Measurements from ENCODE around the gene AMOTL1.

Gene AMOTL1

DNA sequence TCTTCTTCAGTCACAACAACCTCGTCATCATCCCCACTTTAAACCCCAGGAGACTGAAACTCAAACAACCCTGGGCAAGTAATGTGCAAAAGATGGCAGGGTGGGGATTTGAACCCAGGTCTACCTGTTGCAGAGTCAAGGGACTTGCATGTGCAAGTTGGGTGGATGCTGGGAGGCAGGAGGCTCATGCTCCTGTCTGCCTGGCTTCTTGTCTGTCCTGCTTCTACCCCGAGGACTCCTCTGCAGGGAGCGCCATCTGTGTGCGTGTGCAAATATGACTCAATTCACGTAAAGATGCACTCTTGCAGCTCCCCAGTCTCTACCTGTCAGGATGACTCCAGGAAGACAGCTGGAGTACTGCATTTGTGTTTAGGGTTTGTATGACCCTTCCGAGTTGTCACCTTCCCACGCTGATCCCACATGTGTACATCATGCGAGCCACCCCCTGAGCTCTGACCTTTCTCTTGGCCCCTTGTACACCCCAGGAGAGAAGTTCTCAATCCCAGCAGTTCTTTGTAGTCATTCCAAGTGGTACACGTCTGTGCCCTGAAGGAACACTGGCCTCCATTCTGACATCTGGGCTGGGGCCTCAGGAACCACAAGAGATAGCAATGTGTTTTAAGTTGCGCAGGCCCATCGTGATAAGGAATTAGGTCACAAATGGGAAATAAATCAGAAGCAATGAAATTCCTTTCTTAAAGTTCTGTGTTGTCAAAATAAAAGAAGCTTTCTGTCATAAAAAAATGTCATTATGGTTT lies 109.5 kb downstream of the AMOTL1 start:
- TF ChIP-seq EP300 (IDR thresholded peaks at IDR 0.05; ENCODE audit: borderline replicate concordance) (no peak), TAF1 (IDR thresholded peaks at IDR 0.05; ENCODE audit: low read depth) (no peak), YY1 (IDR thresholded peaks at IDR 0.05; ENCODE audit: low read depth) (no peak), TCF12 (IDR thresholded peaks at IDR 0.05; ENCODE audit: low read depth) (no peak), ZBTB7A (IDR thresholded peaks at IDR 0.05; ENCODE audit: low read depth) (no peak), CREB1 (IDR thresholded peaks at IDR 0.05; ENCODE audit: low read depth) (no peak), RAD21 (IDR thresholded peaks at IDR 0.05; ENCODE audit: low read depth) (no peak), TEAD4 (IDR thresholded peaks at IDR 0.05) (no peak)
- TF ChIP-seq, protein P1, sequence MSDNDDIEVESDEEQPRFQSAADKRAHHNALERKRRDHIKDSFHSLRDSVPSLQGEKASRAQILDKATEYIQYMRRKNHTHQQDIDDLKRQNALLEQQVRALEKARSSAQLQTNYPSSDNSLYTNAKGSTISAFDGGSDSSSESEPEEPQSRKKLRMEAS (IDR thresholded peaks at IDR 0.05) = no peak
- TF ChIP-seq, protein P2, sequence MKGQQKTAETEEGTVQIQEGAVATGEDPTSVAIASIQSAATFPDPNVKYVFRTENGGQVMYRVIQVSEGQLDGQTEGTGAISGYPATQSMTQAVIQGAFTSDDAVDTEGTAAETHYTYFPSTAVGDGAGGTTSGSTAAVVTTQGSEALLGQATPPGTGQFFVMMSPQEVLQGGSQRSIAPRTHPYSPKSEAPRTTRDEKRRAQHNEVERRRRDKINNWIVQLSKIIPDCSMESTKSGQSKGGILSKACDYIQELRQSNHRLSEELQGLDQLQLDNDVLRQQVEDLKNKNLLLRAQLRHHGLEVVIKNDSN (IDR thresholded peaks at IDR 0.05) = no peak

DNA sequence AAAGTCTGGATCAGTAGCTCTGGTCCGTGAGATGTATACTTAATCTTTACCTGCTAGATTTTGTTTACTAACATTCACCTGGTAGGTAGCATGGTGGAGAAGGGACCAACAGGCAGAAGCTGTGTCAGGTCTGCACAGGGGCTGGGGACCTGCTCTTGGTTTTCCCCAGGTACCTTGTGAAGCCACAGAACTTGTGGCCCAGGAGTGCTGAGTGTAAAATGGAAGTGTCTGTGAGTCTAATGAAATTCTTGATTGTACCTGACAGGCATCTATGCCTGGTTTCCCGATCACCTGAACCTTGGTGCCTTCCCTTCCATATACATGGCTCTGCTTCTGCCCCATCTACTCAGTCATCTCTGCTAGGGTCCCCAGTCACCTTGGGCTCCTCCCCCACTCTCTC lies 110.8 kb downstream of the AMOTL1 start:
- no peak for TF ChIP-seq ZBTB7A (IDR thresholded peaks at IDR 0.05; ENCODE audit: low read depth)
- no peak for TF ChIP-seq RAD21 (IDR thresholded peaks at IDR 0.05; ENCODE audit: low read depth)
- TF ChIP-seq TAF1 (IDR thresholded peaks at IDR 0.05; ENCODE audit: low read depth) = no peak
- TF ChIP-seq FOXM1 (IDR thresholded peaks at IDR 0.05; ENCODE audit: borderline replicate concordance, low read depth) = no peak
- TF ChIP-seq, protein P2 (IDR thresholded peaks at IDR 0.05) = no peak
- TF ChIP-seq EP300 (IDR thresholded peaks at IDR 0.05; ENCODE audit: borderline replicate concordance) = no peak
- no peak for TF ChIP-seq CREB1 (IDR thresholded peaks at IDR 0.05; ENCODE audit: low read depth)
- TF ChIP-seq TEAD4 (IDR thresholded peaks at IDR 0.05) = no peak
- TF ChIP-seq YY1 (IDR thresholded peaks at IDR 0.05; ENCODE audit: low read depth) = no peak
- TF ChIP-seq, protein P1 (IDR thresholded peaks at IDR 0.05) = no peak
- TF ChIP-seq CEBPB (IDR thresholded peaks at IDR 0.05) = no peak
- no peak for TF ChIP-seq NFIC (IDR thresholded peaks at IDR 0.05)
- no peak for TF ChIP-seq TCF12 (IDR thresholded peaks at IDR 0.05; ENCODE audit: low read depth)
- TF ChIP-seq EGR1 (IDR thresholded peaks at IDR 0.05) = no peak
- TF ChIP-seq, protein P3, sequence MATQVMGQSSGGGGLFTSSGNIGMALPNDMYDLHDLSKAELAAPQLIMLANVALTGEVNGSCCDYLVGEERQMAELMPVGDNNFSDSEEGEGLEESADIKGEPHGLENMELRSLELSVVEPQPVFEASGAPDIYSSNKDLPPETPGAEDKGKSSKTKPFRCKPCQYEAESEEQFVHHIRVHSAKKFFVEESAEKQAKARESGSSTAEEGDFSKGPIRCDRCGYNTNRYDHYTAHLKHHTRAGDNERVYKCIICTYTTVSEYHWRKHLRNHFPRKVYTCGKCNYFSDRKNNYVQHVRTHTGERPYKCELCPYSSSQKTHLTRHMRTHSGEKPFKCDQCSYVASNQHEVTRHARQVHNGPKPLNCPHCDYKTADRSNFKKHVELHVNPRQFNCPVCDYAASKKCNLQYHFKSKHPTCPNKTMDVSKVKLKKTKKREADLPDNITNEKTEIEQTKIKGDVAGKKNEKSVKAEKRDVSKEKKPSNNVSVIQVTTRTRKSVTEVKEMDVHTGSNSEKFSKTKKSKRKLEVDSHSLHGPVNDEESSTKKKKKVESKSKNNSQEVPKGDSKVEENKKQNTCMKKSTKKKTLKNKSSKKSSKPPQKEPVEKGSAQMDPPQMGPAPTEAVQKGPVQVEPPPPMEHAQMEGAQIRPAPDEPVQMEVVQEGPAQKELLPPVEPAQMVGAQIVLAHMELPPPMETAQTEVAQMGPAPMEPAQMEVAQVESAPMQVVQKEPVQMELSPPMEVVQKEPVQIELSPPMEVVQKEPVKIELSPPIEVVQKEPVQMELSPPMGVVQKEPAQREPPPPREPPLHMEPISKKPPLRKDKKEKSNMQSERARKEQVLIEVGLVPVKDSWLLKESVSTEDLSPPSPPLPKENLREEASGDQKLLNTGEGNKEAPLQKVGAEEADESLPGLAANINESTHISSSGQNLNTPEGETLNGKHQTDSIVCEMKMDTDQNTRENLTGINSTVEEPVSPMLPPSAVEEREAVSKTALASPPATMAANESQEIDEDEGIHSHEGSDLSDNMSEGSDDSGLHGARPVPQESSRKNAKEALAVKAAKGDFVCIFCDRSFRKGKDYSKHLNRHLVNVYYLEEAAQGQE (IDR thresholded peaks at IDR 0.05; ENCODE audit: low read depth) = no peak

DNA sequence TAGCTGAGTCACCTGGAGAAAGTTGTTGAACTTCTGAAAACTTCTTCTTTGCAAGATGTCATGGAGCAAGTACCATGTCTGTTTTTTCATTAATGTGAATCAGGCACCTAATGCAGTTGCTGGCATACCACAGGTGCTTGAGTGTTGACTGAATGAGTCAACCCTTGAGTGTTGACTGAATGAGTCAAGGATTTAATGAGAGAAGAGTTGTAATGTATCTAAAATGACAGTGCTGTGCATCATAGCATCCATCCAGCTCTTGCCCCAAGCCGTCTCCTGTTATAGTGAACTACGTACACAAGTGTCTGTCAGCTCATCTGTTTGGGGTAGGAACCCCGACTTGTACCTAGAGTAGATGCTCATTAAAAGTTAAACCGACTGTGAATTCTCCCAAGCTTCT lies 112.1 kb downstream of the AMOTL1 start:
- TF ChIP-seq, protein P2 (IDR thresholded peaks at IDR 0.05) = no peak
- TF ChIP-seq RAD21 (IDR thresholded peaks at IDR 0.05; ENCODE audit: low read depth) (no peak), ZBTB7A (IDR thresholded peaks at IDR 0.05; ENCODE audit: low read depth) (no peak), TCF12 (IDR thresholded peaks at IDR 0.05; ENCODE audit: low read depth) (no peak), EGR1 (IDR thresholded peaks at IDR 0.05) (no peak)
- TF ChIP-seq, protein P1 (IDR thresholded peaks at IDR 0.05) = no peak

DNA sequence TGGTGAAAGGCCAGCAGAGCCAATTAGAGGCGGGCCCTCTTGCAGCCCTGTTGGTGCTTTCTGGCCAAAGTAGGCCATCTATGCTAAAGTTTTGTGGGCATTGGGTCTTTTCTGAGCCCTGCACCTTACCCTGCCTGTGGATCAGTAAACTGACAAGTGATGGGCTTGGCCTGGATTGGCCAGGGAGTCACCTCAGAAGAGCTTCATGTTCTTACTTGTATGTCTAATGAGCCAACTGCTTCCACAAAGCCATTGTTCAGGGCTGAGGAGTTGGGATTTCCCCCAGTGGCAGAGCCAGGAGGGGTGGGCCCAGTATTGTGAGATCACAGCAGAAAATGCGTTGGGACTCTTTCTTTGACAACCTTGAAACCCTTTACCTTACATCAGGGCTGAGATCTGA lies 114.8 kb downstream of the AMOTL1 start:
- TF ChIP-seq RAD21 (IDR thresholded peaks at IDR 0.05; ENCODE audit: low read depth) (no peak), CREB1 (IDR thresholded peaks at IDR 0.05; ENCODE audit: low read depth) (no peak), TCF12 (IDR thresholded peaks at IDR 0.05; ENCODE audit: low read depth) (no peak), EP300 (IDR thresholded peaks at IDR 0.05; ENCODE audit: borderline replicate concordance) (no peak), CEBPB (IDR thresholded peaks at IDR 0.05) (no peak), NFIC (IDR thresholded peaks at IDR 0.05) (no peak), TEAD4 (IDR thresholded peaks at IDR 0.05) (no peak), TAF1 (IDR thresholded peaks at IDR 0.05; ENCODE audit: low read depth) (no peak), YY1 (IDR thresholded peaks at IDR 0.05; ENCODE audit: low read depth) (no peak), EGR1 (IDR thresholded peaks at IDR 0.05) (no peak), FOXM1 (IDR thresholded peaks at IDR 0.05; ENCODE audit: borderline replicate concordance, low read depth) (no peak)
- TF ChIP-seq, protein P1 (IDR thresholded peaks at IDR 0.05) = no peak
- TF ChIP-seq, protein P3 (IDR thresholded peaks at IDR 0.05; ENCODE audit: low read depth) = no peak

DNA sequence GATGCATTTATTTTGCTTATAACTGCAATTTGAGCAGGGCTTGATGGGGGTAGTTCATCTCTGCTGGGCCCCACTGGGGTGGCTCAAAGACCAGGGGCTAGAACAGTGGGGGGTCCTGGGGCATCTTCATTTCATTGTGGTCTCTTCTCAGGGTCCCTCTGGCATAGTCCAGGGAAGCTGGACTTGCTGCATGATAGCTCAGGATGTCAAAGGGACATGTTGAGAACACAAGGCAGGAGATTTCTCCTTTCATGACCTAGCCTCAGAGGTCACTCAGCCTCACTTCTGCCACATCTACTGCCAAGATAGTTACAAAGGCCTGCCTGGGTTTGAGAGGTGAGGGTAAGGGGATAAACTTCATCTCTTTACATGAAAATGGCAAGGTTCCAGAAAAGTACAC lies 115.7 kb downstream of the AMOTL1 start:
- TF ChIP-seq TEAD4 (IDR thresholded peaks at IDR 0.05) = no peak
- TF ChIP-seq CREB1 (IDR thresholded peaks at IDR 0.05; ENCODE audit: low read depth) = no peak
- TF ChIP-seq TAF1 (IDR thresholded peaks at IDR 0.05; ENCODE audit: low read depth) = no peak
- no peak for TF ChIP-seq EP300 (IDR thresholded peaks at IDR 0.05; ENCODE audit: borderline replicate concordance)
- no peak for TF ChIP-seq NFIC (IDR thresholded peaks at IDR 0.05)
- TF ChIP-seq, protein P2 (IDR thresholded peaks at IDR 0.05) = no peak
- TF ChIP-seq EGR1 (IDR thresholded peaks at IDR 0.05) = no peak
- no peak for TF ChIP-seq TCF12 (IDR thresholded peaks at IDR 0.05; ENCODE audit: low read depth)
- TF ChIP-seq FOXM1 (IDR thresholded peaks at IDR 0.05; ENCODE audit: borderline replicate concordance, low read depth) = no peak
- TF ChIP-seq, protein P1 (IDR thresholded peaks at IDR 0.05) = no peak
- no peak for TF ChIP-seq RAD21 (IDR thresholded peaks at IDR 0.05; ENCODE audit: low read depth)
- TF ChIP-seq, protein P3 (IDR thresholded peaks at IDR 0.05; ENCODE audit: low read depth) = no peak
- no peak for TF ChIP-seq YY1 (IDR thresholded peaks at IDR 0.05; ENCODE audit: low read depth)
- no peak for TF ChIP-seq ZBTB7A (IDR thresholded peaks at IDR 0.05; ENCODE audit: low read depth)
- no peak for TF ChIP-seq CEBPB (IDR thresholded peaks at IDR 0.05)
